ENCODE measurements around the gene KCNJ1.

- TF ChIP-seq CTCF (conservative IDR thresholded peaks at IDR 0.05 in 1 of 2, IDR thresholded peaks at IDR 0.05 in 1 of 2; ENCODE audit: low read depth in 1 of 2, low read length in 2 of 2) (no peak), EZH2 (IDR thresholded peaks at IDR 0.05; ENCODE audit: low read length, missing control alignments) (no peak)
Observed at GRCh38 chr11:128909438-128910125, 42.5 kb upstream of the KCNJ1 start.
